MM.1S (cell line): ENCODE data around the gene CCR5AS.

Experiments
- DNase-seq: peaks from one replicate; pipeline ENCODE4 v3.0.0-alpha.2; 2015
- H2AFZ ChIP-seq: fragments of 300-600 bp; sonication (generic); 2 replicates; pipeline ENCODE4 v1.6.0; 2016; ENCODE audit warnings: antibody characterized with exemption, low read length
- H3F3A ChIP-seq: fragments of 300-600 bp; sonication (generic); 2 replicates; pipeline ENCODE4 v1.6.1; 2016; ENCODE audit warnings: mild to moderate bottlenecking, antibody characterized with exemption, low read length, moderate library complexity, mixed read lengths; ENCODE audit not compliant: insufficient read depth
- H3K27ac ChIP-seq: fragments of 300-600 bp; sonication (generic); 2 replicates; pipeline ENCODE4 v1.5.1; 2016; ENCODE audit warnings: mild to moderate bottlenecking, low read length
- H3K27me3 ChIP-seq: fragments of 300-600 bp; sonication (generic); replicated peaks from 2 replicates; pipeline ENCODE4 v1.6.0; 2016; ENCODE audit warnings: low read length; ENCODE audit not compliant: insufficient read depth
- H3K36me3 ChIP-seq: fragments of 300-600 bp; sonication (generic); replicated peaks from 2 replicates; pipeline ENCODE4 v1.6.1; 2016; ENCODE audit warnings: mild to moderate bottlenecking, low read length, mixed read lengths; ENCODE audit not compliant: insufficient read depth
- H3K4me1 ChIP-seq: fragments of 300-600 bp; sonication (generic); 2 replicates; pipeline ENCODE4 v1.6.1; 2016; ENCODE audit warnings: low read length, mixed read lengths
- H3K4me2 ChIP-seq: fragments of 300-600 bp; sonication (generic); 2 replicates; pipeline ENCODE4 v1.6.0; 2016; ENCODE audit warnings: low read depth, low read length
- H3K4me3 ChIP-seq: fragments of 300-600 bp; sonication (generic); 2 replicates; pipeline ENCODE4 v1.5.1; 2016; ENCODE audit warnings: low read length, mixed read lengths
- H3K79me2 ChIP-seq: fragments of 300-600 bp; sonication (generic); 2 replicates; pipeline ENCODE4 v1.6.1; 2016; ENCODE audit warnings: mixed run types, low read length, mixed read lengths
- H3K9ac ChIP-seq: fragments of 300-600 bp; sonication (generic); 2 replicates; pipeline ENCODE4 v1.6.1; 2016; ENCODE audit warnings: low read length, mixed read lengths
- H3K9me2 ChIP-seq: fragments of 300-600 bp; sonication (generic); replicated peaks from 2 replicates; pipeline ENCODE4 v1.6.1; 2016; ENCODE audit warnings: mild to moderate bottlenecking, low read length, mixed read lengths; ENCODE audit not compliant: insufficient read depth
- H3K9me3 ChIP-seq: fragments of 300-600 bp; sonication (generic); replicated peaks from 2 replicates; pipeline ENCODE4 v1.6.1; 2016; ENCODE audit warnings: mild to moderate bottlenecking, low read length, mixed read lengths; ENCODE audit not compliant: insufficient read depth
- H4K20me1 ChIP-seq: fragments of 300-600 bp; sonication (generic); 2 replicates; pipeline ENCODE4 v1.6.1; 2016; ENCODE audit warnings: mild to moderate bottlenecking, low read length, moderate library complexity, mixed read lengths; ENCODE audit not compliant: insufficient read depth
- EZH2 ChIP-seq: fragments of 300-600 bp; sonication (generic); optimal IDR thresholded peaks from 2 replicates; pipeline ENCODE3; 2017; ENCODE audit warnings: low read depth, mild to moderate bottlenecking, antibody characterized with exemption, low read length, mixed read lengths
- EZH2phosphoT487 ChIP-seq: fragments of 300-600 bp; sonication (generic); IDR thresholded peaks from 2 replicates; pipeline ENCODE4 v1.6.1; 2018; ENCODE audit warnings: antibody characterized with exemption, low read length
- TF ChIP-seq, protein P1 (sequence below): fragments of 300-600 bp; sonication (generic); IDR thresholded peaks from 2 replicates; pipeline ENCODE4 v1.5.1; 2016; ENCODE audit warnings: antibody characterized with exemption, low read length, mixed read lengths

The CCR5AS gene

DNA sequence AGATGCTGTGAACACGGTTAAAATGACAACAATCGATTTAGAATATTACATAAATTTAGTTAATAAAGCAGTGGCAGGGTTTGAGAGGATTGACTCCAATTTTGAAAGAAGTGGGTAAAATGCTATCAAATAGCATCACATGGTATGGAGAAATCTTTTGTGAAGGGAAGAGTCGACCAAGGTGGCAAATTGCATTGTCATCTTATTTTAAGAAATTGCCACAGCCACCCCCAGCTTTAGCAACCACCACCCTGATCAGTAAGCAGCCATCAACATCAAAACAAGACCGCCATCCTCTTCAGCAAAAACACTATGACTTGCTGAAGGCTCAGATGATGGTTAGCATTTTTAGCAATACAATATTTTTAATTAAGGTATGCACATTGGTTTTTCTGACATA is 41.8 kb downstream of the CCR5AS start:
- TF ChIP-seq EZH2phosphoT487 (no peak), EZH2 (no peak)
- TF ChIP-seq, protein P1, sequence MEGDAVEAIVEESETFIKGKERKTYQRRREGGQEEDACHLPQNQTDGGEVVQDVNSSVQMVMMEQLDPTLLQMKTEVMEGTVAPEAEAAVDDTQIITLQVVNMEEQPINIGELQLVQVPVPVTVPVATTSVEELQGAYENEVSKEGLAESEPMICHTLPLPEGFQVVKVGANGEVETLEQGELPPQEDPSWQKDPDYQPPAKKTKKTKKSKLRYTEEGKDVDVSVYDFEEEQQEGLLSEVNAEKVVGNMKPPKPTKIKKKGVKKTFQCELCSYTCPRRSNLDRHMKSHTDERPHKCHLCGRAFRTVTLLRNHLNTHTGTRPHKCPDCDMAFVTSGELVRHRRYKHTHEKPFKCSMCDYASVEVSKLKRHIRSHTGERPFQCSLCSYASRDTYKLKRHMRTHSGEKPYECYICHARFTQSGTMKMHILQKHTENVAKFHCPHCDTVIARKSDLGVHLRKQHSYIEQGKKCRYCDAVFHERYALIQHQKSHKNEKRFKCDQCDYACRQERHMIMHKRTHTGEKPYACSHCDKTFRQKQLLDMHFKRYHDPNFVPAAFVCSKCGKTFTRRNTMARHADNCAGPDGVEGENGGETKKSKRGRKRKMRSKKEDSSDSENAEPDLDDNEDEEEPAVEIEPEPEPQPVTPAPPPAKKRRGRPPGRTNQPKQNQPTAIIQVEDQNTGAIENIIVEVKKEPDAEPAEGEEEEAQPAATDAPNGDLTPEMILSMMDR: no peak

DNA sequence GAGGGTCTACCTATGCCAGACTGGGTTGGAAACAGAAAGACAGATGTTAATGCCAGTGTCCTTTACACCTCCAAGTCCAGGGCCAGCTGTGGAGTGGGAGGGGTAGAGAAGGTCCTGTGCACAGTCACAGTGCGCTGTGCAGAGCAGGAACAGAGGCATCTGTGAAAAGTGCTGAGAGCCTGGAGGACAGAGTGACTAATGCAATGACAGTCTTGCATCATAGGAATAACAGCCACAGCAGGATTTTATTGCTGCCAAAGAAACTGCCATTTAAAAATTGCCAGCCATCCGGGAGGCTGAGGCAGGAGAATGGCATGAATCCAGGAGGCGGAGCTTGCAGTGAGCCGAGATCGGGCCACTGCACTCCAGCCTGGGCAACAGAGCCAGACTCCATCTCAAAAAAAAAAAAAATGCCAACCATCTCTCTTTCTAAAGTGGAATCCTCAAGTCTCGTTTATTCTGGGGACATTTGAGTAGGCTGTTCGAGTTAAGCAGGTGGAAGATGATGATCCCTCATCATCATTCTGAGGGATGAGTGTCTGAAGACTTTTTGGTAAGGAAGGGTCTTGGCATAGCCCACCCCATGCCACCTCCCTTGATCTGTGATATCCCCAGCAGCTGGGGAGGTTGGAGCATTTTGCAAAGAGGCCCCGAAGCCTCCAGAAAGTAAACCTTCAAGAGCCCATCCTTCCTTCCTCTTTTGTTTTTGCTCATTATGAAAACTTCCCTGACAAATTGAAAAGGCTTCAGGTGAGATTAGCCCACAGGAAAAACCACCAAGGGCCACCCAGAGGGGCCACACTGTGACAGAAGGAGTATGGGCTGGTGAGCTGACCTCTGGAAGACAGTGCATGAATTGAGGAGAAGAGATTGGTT is 45.2 kb downstream of the CCR5AS start:
- Histone ChIP-seq H3F3A (no peaks in the 10 kb centered on the region), H3K4me3 (no peak overlapping the region), H3K79me2 (no peaks in the 10 kb centered on the region), H3K36me3 (no peaks in the 10 kb centered on the region), H2AFZ (peak overlapping the region; percentile 28; the same call in 1 of the 2 replicates), H3K4me2 (no peak overlapping the region), H3K27ac (no peak overlapping the region; the same call in 1 of the 2 replicates), H3K9me3 (no peaks in the 10 kb centered on the region), H3K4me1 (peaks cover 23% of the 10 kb centered on the region), H4K20me1 (no peaks in the 10 kb centered on the region), H3K9ac (no peak overlapping the region), H3K27me3 (no peaks in the 10 kb centered on the region), H3K9me2 (no peaks in the 10 kb centered on the region)
- DNase-seq: no peak
- TF ChIP-seq, protein P1: no peak
- TF ChIP-seq EZH2: no peak
- TF ChIP-seq EZH2phosphoT487: no peak

More for the DNA sequence above, 41.8 kb downstream of the CCR5AS start:
- H3K27ac ChIP-seq: no peak overlapping the region
- no peak overlapping the region for H3K4me3 ChIP-seq
- no peaks in the 10 kb centered on the region for H4K20me1 ChIP-seq
- H3K9me2 ChIP-seq: no peaks in the 10 kb centered on the region
- no peaks in the 10 kb centered on the region for H3K36me3 ChIP-seq
- H3K27me3 ChIP-seq: no peaks in the 10 kb centered on the region
- H3K9ac ChIP-seq: no peak overlapping the region
- no peak overlapping the region for H3K4me2 ChIP-seq
- no peaks in the 10 kb centered on the region for H3F3A ChIP-seq
- H3K9me3 ChIP-seq: no peaks in the 10 kb centered on the region
- peak; percentile 2 for DNase-seq
- H3K79me2 ChIP-seq: no peaks in the 10 kb centered on the region
- H2AFZ ChIP-seq: no peak overlapping the region
- peaks cover 43% of the 10 kb centered on the region for H3K4me1 ChIP-seq

DNA sequence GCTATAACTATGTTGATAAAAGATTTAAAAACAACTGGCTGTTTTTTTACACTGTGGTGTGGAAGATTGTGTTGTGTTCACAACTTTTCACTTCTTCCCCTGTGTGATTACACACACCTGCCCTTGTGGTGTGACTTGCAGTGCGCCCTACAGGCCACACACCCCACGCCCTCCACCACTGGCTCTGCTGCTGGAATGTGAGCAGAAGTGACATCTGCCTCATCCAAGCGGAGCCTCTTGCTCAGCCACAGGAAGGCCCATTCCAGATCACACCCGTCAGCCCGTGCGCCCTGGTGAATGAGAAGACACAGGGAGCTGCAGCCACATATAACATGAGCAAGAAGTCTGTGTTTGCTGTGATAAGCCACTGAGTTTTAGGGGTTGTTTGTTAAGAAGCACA is 46.0 kb downstream of the CCR5AS start:
- no peaks in the 10 kb centered on the region for H4K20me1 ChIP-seq
- no peak overlapping the region for H3K4me3 ChIP-seq
- H3K79me2 ChIP-seq: 0 out of 2 replicates have a peak, but pooled peaks cover 1% of the 10 kb centered on the region
- H3K27ac ChIP-seq: no peak overlapping the region
- no peaks in the 10 kb centered on the region for H3K36me3 ChIP-seq
- TF ChIP-seq EZH2 (no peak), EZH2phosphoT487 (no peak)
- TF ChIP-seq, protein P1: no peak
- no peaks in the 10 kb centered on the region for H3K27me3 ChIP-seq
- no peak overlapping the region for H3K4me2 ChIP-seq
- DNase-seq: no peak
- no peaks in the 10 kb centered on the region for H3F3A ChIP-seq
- no peak overlapping the region for H2AFZ ChIP-seq
- H3K9ac ChIP-seq: no peak overlapping the region
- no peaks in the 10 kb centered on the region for H3K9me2 ChIP-seq
- H3K4me1 ChIP-seq: peaks cover 25% of the 10 kb centered on the region
- H3K9me3 ChIP-seq: no peaks in the 10 kb centered on the region
